Astrocyte (in vitro differentiated cells and primary cell): ENCODE results near the gene NDOR1.

Experiments used
- EZH2 ChIP-seq: IDR thresholded peaks from 2 replicates; pipeline ENCODE4 v1.6.1; 2012; ENCODE audit warnings: mild to moderate bottlenecking, low read length, inconsistent platforms; ENCODE audit not compliant: insufficient read depth
- TF ChIP-seq, protein P1 (sequence below): IDR thresholded peaks from 2 replicates; pipeline ENCODE4 v1.5.1; 2011; ENCODE audit warnings: low read depth, mild to moderate bottlenecking, inconsistent platforms, low read length, moderate library complexity; ENCODE audit not compliant: insufficient read depth

DNA sequence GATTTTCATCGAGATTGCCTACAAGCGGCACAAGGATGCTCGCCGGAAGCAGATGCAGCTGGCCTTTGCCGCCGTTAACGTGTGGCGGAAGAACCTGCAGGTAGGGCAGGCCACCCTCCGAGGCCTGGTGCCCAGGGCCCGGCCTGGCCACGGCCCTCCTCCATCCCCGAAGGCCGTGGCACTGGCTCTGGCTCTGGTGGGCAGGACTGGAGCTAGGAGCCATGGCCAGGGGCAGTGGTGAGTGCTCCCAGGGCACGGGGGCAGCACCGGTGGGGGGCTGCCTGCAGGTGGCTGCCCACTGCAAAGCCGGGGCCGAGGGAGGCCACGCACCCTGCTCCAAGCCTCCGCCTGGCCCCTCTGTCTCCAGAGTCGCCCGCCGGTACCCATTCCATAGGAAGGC, 41.7 kb upstream of the NDOR1 start:
- TF ChIP-seq, protein P1, sequence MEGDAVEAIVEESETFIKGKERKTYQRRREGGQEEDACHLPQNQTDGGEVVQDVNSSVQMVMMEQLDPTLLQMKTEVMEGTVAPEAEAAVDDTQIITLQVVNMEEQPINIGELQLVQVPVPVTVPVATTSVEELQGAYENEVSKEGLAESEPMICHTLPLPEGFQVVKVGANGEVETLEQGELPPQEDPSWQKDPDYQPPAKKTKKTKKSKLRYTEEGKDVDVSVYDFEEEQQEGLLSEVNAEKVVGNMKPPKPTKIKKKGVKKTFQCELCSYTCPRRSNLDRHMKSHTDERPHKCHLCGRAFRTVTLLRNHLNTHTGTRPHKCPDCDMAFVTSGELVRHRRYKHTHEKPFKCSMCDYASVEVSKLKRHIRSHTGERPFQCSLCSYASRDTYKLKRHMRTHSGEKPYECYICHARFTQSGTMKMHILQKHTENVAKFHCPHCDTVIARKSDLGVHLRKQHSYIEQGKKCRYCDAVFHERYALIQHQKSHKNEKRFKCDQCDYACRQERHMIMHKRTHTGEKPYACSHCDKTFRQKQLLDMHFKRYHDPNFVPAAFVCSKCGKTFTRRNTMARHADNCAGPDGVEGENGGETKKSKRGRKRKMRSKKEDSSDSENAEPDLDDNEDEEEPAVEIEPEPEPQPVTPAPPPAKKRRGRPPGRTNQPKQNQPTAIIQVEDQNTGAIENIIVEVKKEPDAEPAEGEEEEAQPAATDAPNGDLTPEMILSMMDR, result no peak
- no peak for TF ChIP-seq EZH2
